Neural progenitor cell (in vitro differentiated cells): ENCODE results near the gene RMI2. TPM values are rescaled to one million over a fixed set of nuclear protein-coding genes. Genes with fewer than 3 reads are reported as not detected.

Experiments used
- DNase-seq: peaks from one replicate; pipeline ENCODE4 v3.0.0-alpha.2; 2016; ENCODE audit warnings: low spot score
- H2AFZ ChIP-seq: fragments of 200-600 bp; sonication (generic); replicated peaks from 2 replicates; pipeline ENCODE4 v1.6.1; 2016; ENCODE audit warnings: antibody characterized with exemption
- H3F3A ChIP-seq: fragments of 200-600 bp; sonication (generic); 2 replicates; pipeline ENCODE4 v1.6.1; 2016; ENCODE audit warnings: antibody characterized with exemption, low read depth
- H3K27ac ChIP-seq: fragments of 200-600 bp; sonication (generic); 2 replicates; pipeline ENCODE4 v1.5.1; 2016; ENCODE audit warnings: mild to moderate bottlenecking
- H3K27me3 ChIP-seq: fragments of 200-600 bp; sonication (generic); 2 replicates; pipeline ENCODE4 v1.6.1; 2016; ENCODE audit warnings: mild to moderate bottlenecking, moderate library complexity
- H3K36me3 ChIP-seq: fragments of 200-600 bp; sonication (generic); 2 replicates; pipeline ENCODE4 v1.5.1; 2016
- H3K4me1 ChIP-seq: fragments of 200-600 bp; sonication (generic); 2 replicates; pipeline ENCODE4 v1.6.1; 2016; ENCODE audit warnings: mixed run types
- H3K4me2 ChIP-seq: fragments of 200-600 bp; sonication (generic); 2 replicates; pipeline ENCODE4 v1.6.1; 2016
- H3K4me3 ChIP-seq: fragments of 200-600 bp; sonication (generic); 2 replicates; pipeline ENCODE4 v1.5.1; 2016
- H3K79me2 ChIP-seq: fragments of 200-600 bp; sonication (generic); 2 replicates; pipeline ENCODE4 v1.6.1; 2016; ENCODE audit warnings: low read depth
- H3K9ac ChIP-seq: fragments of 200-600 bp; sonication (generic); 2 replicates; pipeline ENCODE4 v1.6.1; 2016
- H3K9me3 ChIP-seq: fragments of 200-600 bp; sonication (generic); 2 replicates; pipeline ENCODE4 v1.5.1; 2016; ENCODE audit warnings: low read depth
- H4K20me1 ChIP-seq: fragments of 200-600 bp; sonication (generic); 2 replicates; pipeline ENCODE4 v1.6.1; 2016; ENCODE audit warnings: low read depth
- H3K27ac Mint-ChIP-seq: 3 replicates; pipeline ENCODE4 v1.8.0; 2021; ENCODE audit warnings: mixed read lengths
- H3K27me3 Mint-ChIP-seq: 2 replicates; pipeline ENCODE4 v1.8.0; 2022; ENCODE audit warnings: low read depth, mild to moderate bottlenecking, inconsistent platforms, moderate library complexity, mixed read lengths; ENCODE audit not compliant: insufficient read depth
- H3K36me3 Mint-ChIP-seq: 3 replicates; pipeline ENCODE4 v1.8.0; 2021; ENCODE audit warnings: mixed read lengths
- H3K4me1 Mint-ChIP-seq: 3 replicates; pipeline ENCODE4 v1.8.0; 2021; ENCODE audit warnings: mixed read lengths
- H3K4me3 Mint-ChIP-seq: 3 replicates; pipeline ENCODE4 v1.8.0; 2021; ENCODE audit warnings: mild to moderate bottlenecking, moderate library complexity, mixed read lengths
- H3K9me3 Mint-ChIP-seq: 3 replicates; pipeline ENCODE4 v1.8.0; 2020; ENCODE audit warnings: mixed read lengths
- EZH2 ChIP-seq: fragments of 200-600 bp; sonication (generic); IDR thresholded peaks from 2 replicates; pipeline ENCODE4 v1.6.1; 2017; ENCODE audit warnings: antibody characterized with exemption, mild to moderate bottlenecking, moderate library complexity
- EZH2phosphoT487 ChIP-seq: fragments of 200-600 bp; sonication (generic); IDR thresholded peaks from 2 replicates; pipeline ENCODE4 v1.6.1; 2017; ENCODE audit warnings: antibody characterized with exemption
- total RNA-seq: library from RNA; depleted of rRNA; stranded (reverse); fragments of >200 nt; gene quantifications from 2 replicates; pipeline ENCODE4 v1.2.3, GENCODE V29; 2015; ENCODE audit warnings: low replicate concordance
- TF ChIP-seq, protein P1 (sequence below): fragments of 200-600 bp; sonication (generic); IDR thresholded peaks from 2 replicates; pipeline ENCODE4 v1.5.1; 2017; ENCODE audit warnings: antibody characterized with exemption, mild to moderate bottlenecking

Gene RMI2
- total RNA-seq, 1 donor from 2014 or later, result 68.6 TPM

- H3K79me2 ChIP-seq, result no peaks in the 10 kb centered on the region
- H4K20me1 ChIP-seq, result no peaks in the 10 kb centered on the region
- peaks cover under 1% of the 10 kb centered on the region for H3K4me1 ChIP-seq
- no peak overlapping the region for H3K27ac ChIP-seq
- H3K4me3 Mint-ChIP-seq, result no peak overlapping the region
- H3K4me1 Mint-ChIP-seq, result peaks cover 25% of the 10 kb centered on the region
- H2AFZ ChIP-seq, result no peak overlapping the region
- no peaks in the 10 kb centered on the region for H3K9me3 ChIP-seq
- DNase-seq, result no peak
- peaks cover 16% of the 10 kb centered on the region for H3K27me3 Mint-ChIP-seq
- H3F3A ChIP-seq, result peaks cover 20% of the 10 kb centered on the region
- H3K4me3 ChIP-seq, result no peak overlapping the region
- no peak overlapping the region for H3K9ac ChIP-seq
- no peaks in the 10 kb centered on the region for H3K36me3 ChIP-seq
- no peak overlapping the region for H3K4me2 ChIP-seq
- H3K27ac Mint-ChIP-seq, result no peak overlapping the region
- no peaks in the 10 kb centered on the region for H3K27me3 ChIP-seq
- H3K9me3 Mint-ChIP-seq, result no peaks in the 10 kb centered on the region
- TF ChIP-seq, protein P1, sequence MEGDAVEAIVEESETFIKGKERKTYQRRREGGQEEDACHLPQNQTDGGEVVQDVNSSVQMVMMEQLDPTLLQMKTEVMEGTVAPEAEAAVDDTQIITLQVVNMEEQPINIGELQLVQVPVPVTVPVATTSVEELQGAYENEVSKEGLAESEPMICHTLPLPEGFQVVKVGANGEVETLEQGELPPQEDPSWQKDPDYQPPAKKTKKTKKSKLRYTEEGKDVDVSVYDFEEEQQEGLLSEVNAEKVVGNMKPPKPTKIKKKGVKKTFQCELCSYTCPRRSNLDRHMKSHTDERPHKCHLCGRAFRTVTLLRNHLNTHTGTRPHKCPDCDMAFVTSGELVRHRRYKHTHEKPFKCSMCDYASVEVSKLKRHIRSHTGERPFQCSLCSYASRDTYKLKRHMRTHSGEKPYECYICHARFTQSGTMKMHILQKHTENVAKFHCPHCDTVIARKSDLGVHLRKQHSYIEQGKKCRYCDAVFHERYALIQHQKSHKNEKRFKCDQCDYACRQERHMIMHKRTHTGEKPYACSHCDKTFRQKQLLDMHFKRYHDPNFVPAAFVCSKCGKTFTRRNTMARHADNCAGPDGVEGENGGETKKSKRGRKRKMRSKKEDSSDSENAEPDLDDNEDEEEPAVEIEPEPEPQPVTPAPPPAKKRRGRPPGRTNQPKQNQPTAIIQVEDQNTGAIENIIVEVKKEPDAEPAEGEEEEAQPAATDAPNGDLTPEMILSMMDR, result no peak
- TF ChIP-seq EZH2phosphoT487, result no peak
- TF ChIP-seq EZH2, result no peak
- no peaks in the 10 kb centered on the region for H3K36me3 Mint-ChIP-seq
Observed at GRCh38 chr16:11322823-11323222, 22.4 kb upstream of the RMI2 start.

DNA sequence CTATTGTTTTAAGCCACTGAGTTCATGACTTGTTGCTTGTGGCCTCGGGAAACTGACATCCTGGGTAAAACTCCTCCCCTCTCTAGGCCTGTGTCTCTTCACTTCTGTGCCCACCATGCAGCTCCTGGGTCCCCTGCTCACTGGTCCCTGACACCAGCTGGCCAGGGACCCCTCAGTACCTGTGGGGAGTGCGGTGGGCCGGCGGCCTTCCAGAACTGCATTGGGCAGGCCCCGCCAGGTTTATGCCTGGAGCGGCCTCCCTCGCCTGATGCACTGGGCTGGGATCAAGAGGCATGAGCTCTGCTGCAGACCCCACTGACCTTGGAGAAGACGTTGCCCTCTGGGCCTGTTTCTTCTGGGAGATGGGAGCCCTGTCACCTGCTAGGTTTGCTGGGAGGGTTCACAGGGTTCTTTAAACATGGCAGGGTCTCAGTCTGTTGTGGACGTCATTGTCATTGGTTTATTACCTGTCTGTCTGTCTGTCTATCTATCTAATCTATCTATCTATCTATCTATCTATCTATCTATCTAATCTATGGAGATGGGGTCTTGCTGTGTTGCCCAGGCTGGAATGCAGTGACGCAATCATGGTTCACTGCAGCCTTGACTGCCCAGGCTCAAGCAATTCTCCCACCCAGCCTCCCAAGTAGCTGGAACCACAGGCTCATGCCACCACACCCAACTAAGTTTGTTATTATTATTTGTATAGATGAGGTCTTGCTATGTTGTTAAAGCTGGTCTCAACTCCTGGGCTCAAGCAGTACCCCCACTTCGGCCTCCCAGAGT is 21.5 kb upstream of the RMI2 start:
- peaks cover 34% of the 10 kb centered on the region for H3K4me1 Mint-ChIP-seq
- H3K4me1 ChIP-seq, result peaks cover 10% of the 10 kb centered on the region
- H3K4me2 ChIP-seq, result no peak overlapping the region
- TF ChIP-seq, protein P1, result no peak
- TF ChIP-seq EZH2, result no peak
- TF ChIP-seq EZH2phosphoT487, result no peak
- H4K20me1 ChIP-seq, result no peaks in the 10 kb centered on the region
- peaks cover 16% of the 10 kb centered on the region for H3K27me3 Mint-ChIP-seq
- H3K27me3 ChIP-seq, result no peaks in the 10 kb centered on the region
- H3K36me3 Mint-ChIP-seq, result no peaks in the 10 kb centered on the region
- no peak overlapping the region for H3K9ac ChIP-seq
- no peaks in the 10 kb centered on the region for H3K36me3 ChIP-seq
- H3K9me3 ChIP-seq, result no peaks in the 10 kb centered on the region
- H3K79me2 ChIP-seq, result no peaks in the 10 kb centered on the region
- no peaks in the 10 kb centered on the region for H3K9me3 Mint-ChIP-seq
- no peak overlapping the region for H2AFZ ChIP-seq
- DNase-seq, result no peak
- H3K27ac ChIP-seq, result no peak overlapping the region
- peaks cover 29% of the 10 kb centered on the region for H3F3A ChIP-seq
- H3K4me3 ChIP-seq, result no peak overlapping the region
- no peak overlapping the region for H3K27ac Mint-ChIP-seq
- no peak overlapping the region for H3K4me3 Mint-ChIP-seq

GRCh38 chr16:11325404-11326083 is 19.7 kb upstream of the RMI2 start:
- no peaks in the 10 kb centered on the region for H3K9me3 ChIP-seq
- DNase-seq, result no peak
- H3K4me2 ChIP-seq, result no peak overlapping the region
- H3K9ac ChIP-seq, result no peak overlapping the region
- H3K27me3 ChIP-seq, result no peaks in the 10 kb centered on the region
- peaks cover 20% of the 10 kb centered on the region for H3K27me3 Mint-ChIP-seq
- H3K4me1 ChIP-seq, result peaks cover 18% of the 10 kb centered on the region
- peak overlapping the region; percentile 11 for H3K27ac Mint-ChIP-seq
- no peaks in the 10 kb centered on the region for H3K36me3 Mint-ChIP-seq
- no peaks in the 10 kb centered on the region for H3K36me3 ChIP-seq
- H3K4me1 Mint-ChIP-seq, result peaks cover 44% of the 10 kb centered on the region
- H4K20me1 ChIP-seq, result no peaks in the 10 kb centered on the region
- H3K4me3 ChIP-seq, result no peak overlapping the region
- TF ChIP-seq, protein P1, result no peak
- no peak for TF ChIP-seq EZH2
- TF ChIP-seq EZH2phosphoT487, result no peak
- no peak overlapping the region for H3K4me3 Mint-ChIP-seq
- H3K9me3 Mint-ChIP-seq, result no peaks in the 10 kb centered on the region
- H3K27ac ChIP-seq, result no peak overlapping the region
- H2AFZ ChIP-seq, result no peak overlapping the region
- H3F3A ChIP-seq, result peaks cover 39% of the 10 kb centered on the region
- H3K79me2 ChIP-seq, result no peaks in the 10 kb centered on the region
